WTC11 (cell line): ENCODE results near the gene BRI3BP. TPM values are rescaled to one million over a fixed set of nuclear protein-coding genes. Genes with fewer than 3 reads are reported as not detected.

Source experiments
- ATAC-seq: fragments of 200-7000 bp; cut with Tn5 transposase; 2 replicates; pipeline ENCODE4 v1.10.0; 2021; ENCODE audit warnings: mild to moderate bottlenecking, moderate library complexity
- CTCF ChIA-PET: fragments of 300-600 bp; sonication (Branson Sonifier 250); formaldehyde crosslinking; loops from one replicate; lab custom pipeline; 2021; ENCODE audit warnings: antibody characterized with exemption; lab: Charles Lee
- POLR2A ChIA-PET: fragments of 350-600 bp; sonication (Branson Sonifier 250); formaldehyde crosslinking; loops from one replicate; lab custom pipeline; 2021; ENCODE audit warnings: antibody characterized with exemption; lab: Charles Lee
- DNase-seq: peaks from one replicate; pipeline ENCODE4 v3.0.0; 2021; ENCODE audit warnings: low spot score
- H3K27ac Mint-ChIP-seq: 2 replicates; pipeline ENCODE4 v1.8.0; 2021; ENCODE audit warnings: mixed read lengths
- H3K27me3 Mint-ChIP-seq: 2 replicates; pipeline ENCODE4 v1.8.0; 2021; ENCODE audit warnings: low read depth, mild to moderate bottlenecking, moderate library complexity, mixed read lengths
- H3K36me3 Mint-ChIP-seq: 2 replicates; pipeline ENCODE4 v1.8.0; 2021; ENCODE audit warnings: mixed read lengths
- H3K4me1 Mint-ChIP-seq: 2 replicates; pipeline ENCODE4 v1.8.0; 2022; ENCODE audit warnings: mixed read lengths
- H3K4me3 Mint-ChIP-seq: 2 replicates; pipeline ENCODE4 v1.8.0; 2021; ENCODE audit warnings: mild to moderate bottlenecking, moderate library complexity, mixed read lengths
- H3K9me3 Mint-ChIP-seq: 2 replicates; pipeline ENCODE4 v1.8.0; 2021; ENCODE audit warnings: mixed read lengths
- FOXJ3 ChIP-seq: sonication (generic); formaldehyde crosslinking; IDR thresholded peaks from 2 replicates; pipeline ENCODE4 v1.9.0; 2021; ENCODE audit warnings: missing genetic modification reagents, mild to moderate bottlenecking, borderline replicate concordance
- GABPB1 ChIP-seq: sonication (generic); formaldehyde crosslinking; IDR thresholded peaks from 2 replicates; pipeline ENCODE4 v1.8.1; 2023; ENCODE audit warnings: mild to moderate bottlenecking, missing genetic modification reagents
- GRHL2 ChIP-seq: fragments of 250-450 bp; sonication (Bioruptor Pico); IDR thresholded peaks from 2 replicates; pipeline ENCODE4 v1.8.0; 2022; ENCODE audit warnings: mild to moderate bottlenecking, moderate library complexity; ENCODE audit not compliant: insufficient replicate concordance, severe bottlenecking
- GTF2I ChIP-seq: fragments of 250-450 bp; sonication (Bioruptor Pico); conservative IDR thresholded peaks from 2 replicates; pipeline ENCODE4 v1.4.0; 2021; ENCODE audit warnings: mild to moderate bottlenecking
- NFYB ChIP-seq: sonication (generic); formaldehyde crosslinking; conservative IDR thresholded peaks from 2 replicates; pipeline ENCODE4 v1.8.0; 2022; ENCODE audit warnings: low read depth, missing genetic modification reagents
- SOX15 ChIP-seq: fragments of 250-450 bp; sonication (Bioruptor Pico); IDR thresholded peaks from 2 replicates; pipeline ENCODE4 v1.9.0; 2021; ENCODE audit warnings: mild to moderate bottlenecking
- TCF7 ChIP-seq: sonication (generic); formaldehyde crosslinking; IDR thresholded peaks from 2 replicates; pipeline ENCODE4 v1.8.0; 2022; ENCODE audit warnings: mild to moderate bottlenecking, low read depth, missing genetic modification reagents, moderate library complexity
- TEAD1 ChIP-seq: sonication (generic); formaldehyde crosslinking; IDR thresholded peaks from 2 replicates; pipeline ENCODE4 v1.8.0; 2022; ENCODE audit warnings: mild to moderate bottlenecking, missing genetic modification reagents
- ZNF121 ChIP-seq: sonication (generic); formaldehyde crosslinking; IDR thresholded peaks from 2 replicates; pipeline ENCODE4 v1.8.0; 2023; ENCODE audit warnings: missing genetic modification reagents
- ZNF219 ChIP-seq: sonication (generic); formaldehyde crosslinking; IDR thresholded peaks from 2 replicates; pipeline ENCODE4 v1.8.0; 2023; ENCODE audit warnings: missing genetic modification reagents, mild to moderate bottlenecking, borderline replicate concordance
- ZNF317 ChIP-seq: sonication (generic); formaldehyde crosslinking; IDR thresholded peaks from 2 replicates; pipeline ENCODE4 v1.8.1; 2023; ENCODE audit warnings: low read depth, mild to moderate bottlenecking, moderate library complexity, missing genetic modification reagents, borderline replicate concordance
- ZNF416 ChIP-seq: fragments of 250-450 bp; sonication (Bioruptor Pico); IDR thresholded peaks from 2 replicates; pipeline ENCODE4 v1.9.0; 2021; ENCODE audit warnings: mild to moderate bottlenecking, inconsistent platforms
- total RNA-seq: library from RNA; stranded (reverse); gene quantifications from 3 replicates; pipeline ENCODE4 v1.2.3, GENCODE V29; 2021
- TF ChIP-seq, protein P1 (sequence below): sonication (generic); formaldehyde crosslinking; IDR thresholded peaks from 2 replicates; pipeline ENCODE4 v1.8.1; 2022; ENCODE audit warnings: mild to moderate bottlenecking, missing genetic modification reagents, moderate library complexity, borderline replicate concordance
- TF ChIP-seq, protein P2 (sequence below): sonication (generic); formaldehyde crosslinking; IDR thresholded peaks from 2 replicates; pipeline ENCODE4 v1.8.0; 2022; ENCODE audit warnings: missing genetic modification reagents
- TF ChIP-seq, protein P3 (sequence below): sonication (generic); formaldehyde crosslinking; IDR thresholded peaks from 2 replicates; pipeline ENCODE4 v1.8.1; 2023; ENCODE audit warnings: mild to moderate bottlenecking, missing genetic modification reagents, moderate library complexity
- TF ChIP-seq, protein P4 (sequence below): fragments of 250-450 bp; sonication (Bioruptor Pico); IDR thresholded peaks from 2 replicates; pipeline ENCODE4 v1.8.0; 2021; ENCODE audit warnings: mild to moderate bottlenecking

Gene BRI3BP
- total RNA-seq, 1 experiment from 2014 or later = 11.9 TPM

DNA sequence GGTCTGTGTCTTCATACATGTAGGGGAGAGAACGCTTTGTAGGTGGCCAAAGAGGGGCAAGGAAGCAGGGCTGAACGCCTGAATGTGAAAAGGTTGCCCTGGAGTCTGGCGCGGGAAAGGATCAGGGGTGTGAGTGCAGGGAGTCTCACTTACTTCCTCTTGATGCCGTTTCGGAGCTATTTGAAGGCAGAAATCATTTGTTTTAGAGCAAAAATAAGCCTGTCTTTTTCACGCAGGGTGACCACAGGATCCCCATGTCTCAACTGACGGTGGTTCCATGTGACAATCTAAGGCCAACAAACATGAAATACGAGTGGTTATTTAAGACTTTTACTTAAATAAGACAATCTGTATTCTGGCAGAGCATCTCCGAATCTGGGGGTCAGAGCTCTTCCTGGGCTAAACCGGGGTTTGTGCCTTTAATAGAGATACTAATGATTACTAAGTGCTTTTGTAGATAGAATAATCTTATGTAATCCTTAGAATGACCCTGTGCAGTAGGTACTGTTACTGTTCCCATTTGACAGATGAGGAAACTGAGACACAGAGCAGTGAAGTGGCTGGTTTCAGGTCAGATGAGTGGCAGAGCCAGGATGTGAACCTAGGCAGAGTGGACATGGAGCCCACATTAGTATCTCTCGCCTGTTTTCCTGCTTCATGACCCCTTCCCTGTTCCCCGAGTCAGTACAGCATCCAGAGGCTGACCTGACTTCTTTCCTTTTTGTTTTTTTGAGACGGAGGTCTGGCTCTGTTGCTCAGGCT lies 1.9 kb downstream of the BRI3BP start:
- Mint-ChIP-seq H3K4me3 (peak overlapping the region; percentile 86), H3K27ac (no peak overlapping the region), H3K9me3 (no peaks in the 10 kb centered on the region), H3K36me3 (peaks cover 2% of the 10 kb centered on the region; the same call in 1 of the 2 replicates), H3K27me3 (no peaks in the 10 kb centered on the region), H3K4me1 (peaks cover 21% of the 10 kb centered on the region)
- TF ChIP-seq ZNF416 (CRISPR knock-in tag) (no peak), NFYB (CRISPR knock-in tag) (no peak), GTF2I (CRISPR knock-in tag) (no peak), GABPB1 (CRISPR knock-in tag) (no peak), ZNF219 (no peak), TCF7 (CRISPR knock-in tag) (no peak), FOXJ3 (CRISPR knock-in tag) (no peak)
- DNase-seq (no peak), ATAC-seq (no peak)
- ChIA-PET POLR2A (no interaction called here), CTCF (interaction anchor here (0.6 to 2.8 kb wide), 5 partner anchors 54 to 607 kb away, joined by 3 to 11 read pairs (median 5); no protein-coding TSS in a partner anchor)

DNA sequence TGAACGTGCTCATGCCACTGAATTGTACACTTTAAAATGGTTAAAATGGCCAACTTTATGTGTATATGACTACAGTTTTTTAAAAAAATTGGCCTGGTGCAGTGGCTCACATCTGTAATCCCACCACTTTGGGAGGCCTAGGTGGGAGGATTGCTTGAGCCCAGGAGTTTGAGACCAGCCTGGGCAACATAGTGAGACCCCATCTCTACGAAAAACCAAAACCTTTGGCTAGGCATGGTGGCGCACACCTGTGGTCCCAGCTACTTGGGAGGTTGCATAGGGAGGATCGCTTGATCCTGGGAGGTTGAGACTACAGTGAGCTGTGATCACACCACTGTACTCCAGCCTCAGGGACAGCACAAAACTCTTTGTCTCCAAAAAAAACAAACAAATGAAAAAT lies 5.3 kb downstream of the BRI3BP start:
- DNase-seq (no peak), ATAC-seq (no peak)
- CTCF ChIA-PET = interaction anchor here (1.2 kb wide), 1 partner anchor 58 kb away, joined by 5 read pairs; no protein-coding TSS in a partner anchor
- no peak overlapping the region for H3K4me3 Mint-ChIP-seq
- H3K9me3 Mint-ChIP-seq = no peaks in the 10 kb centered on the region
- no peak overlapping the region for H3K27ac Mint-ChIP-seq
- peak; percentile 71 for TF ChIP-seq ZNF121 (CRISPR knock-in tag)
- TF ChIP-seq NFYB (CRISPR knock-in tag) = no peak
- TF ChIP-seq, all 79 proteins: peak for 1
- peaks cover 2% of the 10 kb centered on the region; the same call in 1 of the 2 replicates for H3K36me3 Mint-ChIP-seq
- H3K4me1 Mint-ChIP-seq = peaks cover 15% of the 10 kb centered on the region
- H3K27me3 Mint-ChIP-seq = no peaks in the 10 kb centered on the region
- POLR2A ChIA-PET = no interaction called here

DNA sequence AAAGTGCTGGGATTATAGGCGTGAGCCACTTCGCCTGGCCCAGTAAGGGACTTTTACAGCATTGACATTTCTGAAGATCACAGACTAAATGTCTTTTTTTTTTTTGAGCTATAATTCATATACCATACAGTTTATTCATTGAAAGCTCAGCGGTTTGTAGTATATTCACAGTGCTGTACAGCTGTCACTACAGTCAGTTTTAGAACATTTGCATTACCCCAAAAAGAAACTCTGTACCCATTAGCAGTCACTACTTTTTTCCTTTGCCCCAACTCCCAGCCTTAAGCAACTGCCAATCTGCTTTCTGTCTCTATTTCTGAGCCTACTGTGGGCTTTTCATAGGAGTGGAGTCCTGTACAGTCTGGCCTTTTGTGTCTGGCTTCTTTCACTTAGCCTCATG lies 8.2 kb downstream of the BRI3BP start:
- ChIA-PET CTCF (interaction anchor here (0.6 kb wide), 1 partner anchor 69 kb away, joined by 3 read pairs; no protein-coding TSS in a partner anchor), POLR2A (no interaction called here)
- ATAC-seq = no peak
- Mint-ChIP-seq H3K36me3 (peaks cover 2% of the 10 kb centered on the region; the same call in 1 of the 2 replicates), H3K4me1 (no peaks in the 10 kb centered on the region), H3K27ac (no peak overlapping the region; the same call in 1 of the 2 replicates), H3K27me3 (no peaks in the 10 kb centered on the region), H3K9me3 (no peaks in the 10 kb centered on the region), H3K4me3 (no peak overlapping the region)
- TF ChIP-seq SOX15 (no peak), GRHL2 (CRISPR knock-in tag) (no peak), ZNF317 (CRISPR knock-in tag) (no peak), TCF7 (CRISPR knock-in tag) (no peak), TEAD1 (no peak)
- TF ChIP-seq, protein P1, sequence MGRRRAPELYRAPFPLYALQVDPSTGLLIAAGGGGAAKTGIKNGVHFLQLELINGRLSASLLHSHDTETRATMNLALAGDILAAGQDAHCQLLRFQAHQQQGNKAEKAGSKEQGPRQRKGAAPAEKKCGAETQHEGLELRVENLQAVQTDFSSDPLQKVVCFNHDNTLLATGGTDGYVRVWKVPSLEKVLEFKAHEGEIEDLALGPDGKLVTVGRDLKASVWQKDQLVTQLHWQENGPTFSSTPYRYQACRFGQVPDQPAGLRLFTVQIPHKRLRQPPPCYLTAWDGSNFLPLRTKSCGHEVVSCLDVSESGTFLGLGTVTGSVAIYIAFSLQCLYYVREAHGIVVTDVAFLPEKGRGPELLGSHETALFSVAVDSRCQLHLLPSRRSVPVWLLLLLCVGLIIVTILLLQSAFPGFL (CRISPR knock-in tag) = no peak
- TF ChIP-seq, protein P2, sequence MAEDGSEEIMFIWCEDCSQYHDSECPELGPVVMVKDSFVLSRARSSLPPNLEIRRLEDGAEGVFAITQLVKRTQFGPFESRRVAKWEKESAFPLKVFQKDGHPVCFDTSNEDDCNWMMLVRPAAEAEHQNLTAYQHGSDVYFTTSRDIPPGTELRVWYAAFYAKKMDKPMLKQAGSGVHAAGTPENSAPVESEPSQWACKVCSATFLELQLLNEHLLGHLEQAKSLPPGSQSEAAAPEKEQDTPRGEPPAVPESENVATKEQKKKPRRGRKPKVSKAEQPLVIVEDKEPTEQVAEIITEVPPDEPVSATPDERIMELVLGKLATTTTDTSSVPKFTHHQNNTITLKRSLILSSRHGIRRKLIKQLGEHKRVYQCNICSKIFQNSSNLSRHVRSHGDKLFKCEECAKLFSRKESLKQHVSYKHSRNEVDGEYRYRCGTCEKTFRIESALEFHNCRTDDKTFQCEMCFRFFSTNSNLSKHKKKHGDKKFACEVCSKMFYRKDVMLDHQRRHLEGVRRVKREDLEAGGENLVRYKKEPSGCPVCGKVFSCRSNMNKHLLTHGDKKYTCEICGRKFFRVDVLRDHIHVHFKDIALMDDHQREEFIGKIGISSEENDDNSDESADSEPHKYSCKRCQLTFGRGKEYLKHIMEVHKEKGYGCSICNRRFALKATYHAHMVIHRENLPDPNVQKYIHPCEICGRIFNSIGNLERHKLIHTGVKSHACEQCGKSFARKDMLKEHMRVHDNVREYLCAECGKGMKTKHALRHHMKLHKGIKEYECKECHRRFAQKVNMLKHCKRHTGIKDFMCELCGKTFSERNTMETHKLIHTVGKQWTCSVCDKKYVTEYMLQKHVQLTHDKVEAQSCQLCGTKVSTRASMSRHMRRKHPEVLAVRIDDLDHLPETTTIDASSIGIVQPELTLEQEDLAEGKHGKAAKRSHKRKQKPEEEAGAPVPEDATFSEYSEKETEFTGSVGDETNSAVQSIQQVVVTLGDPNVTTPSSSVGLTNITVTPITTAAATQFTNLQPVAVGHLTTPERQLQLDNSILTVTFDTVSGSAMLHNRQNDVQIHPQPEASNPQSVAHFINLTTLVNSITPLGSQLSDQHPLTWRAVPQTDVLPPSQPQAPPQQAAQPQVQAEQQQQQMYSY (CRISPR knock-in tag) = no peak
- TF ChIP-seq, protein P3, sequence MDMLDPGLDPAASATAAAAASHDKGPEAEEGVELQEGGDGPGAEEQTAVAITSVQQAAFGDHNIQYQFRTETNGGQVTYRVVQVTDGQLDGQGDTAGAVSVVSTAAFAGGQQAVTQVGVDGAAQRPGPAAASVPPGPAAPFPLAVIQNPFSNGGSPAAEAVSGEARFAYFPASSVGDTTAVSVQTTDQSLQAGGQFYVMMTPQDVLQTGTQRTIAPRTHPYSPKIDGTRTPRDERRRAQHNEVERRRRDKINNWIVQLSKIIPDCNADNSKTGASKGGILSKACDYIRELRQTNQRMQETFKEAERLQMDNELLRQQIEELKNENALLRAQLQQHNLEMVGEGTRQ (CRISPR knock-in tag) = no peak
- TF ChIP-seq, protein P4, sequence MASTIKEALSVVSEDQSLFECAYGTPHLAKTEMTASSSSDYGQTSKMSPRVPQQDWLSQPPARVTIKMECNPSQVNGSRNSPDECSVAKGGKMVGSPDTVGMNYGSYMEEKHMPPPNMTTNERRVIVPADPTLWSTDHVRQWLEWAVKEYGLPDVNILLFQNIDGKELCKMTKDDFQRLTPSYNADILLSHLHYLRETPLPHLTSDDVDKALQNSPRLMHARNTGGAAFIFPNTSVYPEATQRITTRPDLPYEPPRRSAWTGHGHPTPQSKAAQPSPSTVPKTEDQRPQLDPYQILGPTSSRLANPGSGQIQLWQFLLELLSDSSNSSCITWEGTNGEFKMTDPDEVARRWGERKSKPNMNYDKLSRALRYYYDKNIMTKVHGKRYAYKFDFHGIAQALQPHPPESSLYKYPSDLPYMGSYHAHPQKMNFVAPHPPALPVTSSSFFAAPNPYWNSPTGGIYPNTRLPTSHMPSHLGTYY (CRISPR knock-in tag) = no peak
- no peak for DNase-seq
